ENCODE measurements around the gene ECD.
"Not testable (repeated sequence)": the region's sequence is repeated elsewhere in the genome, so short reads cannot be mapped to it uniquely, and the experiment has no call there.

The ECD gene

GRCh38 chr10:73119952-73120351, 47.9 kb downstream of the ECD start:
- TF ChIP-seq CTCF (conservative IDR thresholded peaks at IDR 0.05; ENCODE audit: control insufficient read depth, insufficient read depth, low read depth, low read length), result no peak
- no peak for DNase-seq (ENCODE audit: low read depth)
- H3K4me3 ChIP-seq (ENCODE audit: control insufficient read depth, low read depth, low read length), result no peak overlapping the region

GRCh38 chr10:73119457-73119856, 48.4 kb downstream of the ECD start:
- TF ChIP-seq CTCF (conservative IDR thresholded peaks at IDR 0.05; ENCODE audit: control insufficient read depth, insufficient read depth, low read depth, low read length), result no peak
- no peak overlapping the region for H3K4me3 ChIP-seq (ENCODE audit: control insufficient read depth, low read depth, low read length)
- DNase-seq (ENCODE audit: low read depth), result no peak

GRCh38 chr10:73117976-73118743, 49.6 kb downstream of the ECD start:
- TF ChIP-seq CTCF (conservative IDR thresholded peaks at IDR 0.05; ENCODE audit: control insufficient read depth, insufficient read depth, low read depth, low read length), result no peak
- DNase-seq (ENCODE audit: low read depth), result peak; percentile 76
- H3K4me3 ChIP-seq (ENCODE audit: control insufficient read depth, low read depth, low read length), result no peak overlapping the region

- no peak for DNase-seq (ENCODE audit: low read depth)
- TF ChIP-seq CTCF (conservative IDR thresholded peaks at IDR 0.05; ENCODE audit: control insufficient read depth, insufficient read depth, low read depth, low read length), result no peak
- no peak overlapping the region for H3K4me3 ChIP-seq (ENCODE audit: control insufficient read depth, low read depth, low read length)
These were observed 51.8 kb downstream of the ECD start for GRCh38 chr10:73116017-73116416.

- no peak overlapping the region for H3K4me3 ChIP-seq (ENCODE audit: control insufficient read depth, low read depth, low read length)
- peak; percentile 68 for DNase-seq (ENCODE audit: low read depth)
- no peak for TF ChIP-seq CTCF (conservative IDR thresholded peaks at IDR 0.05; ENCODE audit: control insufficient read depth, insufficient read depth, low read depth, low read length)
These were observed 54.3 kb downstream of the ECD start for GRCh38 chr10:73113551-73113950.

GRCh38 chr10:73112032-73112431, 55.8 kb downstream of the ECD start:
- not testable (repeated sequence) for DNase-seq (ENCODE audit: low read depth); H3K4me3 ChIP-seq (ENCODE audit: control insufficient read depth, low read depth, low read length)

GRCh38 chr10:73110345-73110849, 57.4 kb downstream of the ECD start, which contains the start of gene NUDT13:
NUDT13 (plus strand) TSS chr10:73110455; CDS start chr10:73114366, 3,911 bp downstream.
- peak; percentile 76 for DNase-seq (ENCODE audit: low read depth)
- no peak for TF ChIP-seq CTCF (conservative IDR thresholded peaks at IDR 0.05; ENCODE audit: control insufficient read depth, insufficient read depth, low read depth, low read length)

GRCh38 chr10:73109248-73109652, 58.6 kb downstream of the ECD start:
- not testable (repeated sequence) for H3K4me3 ChIP-seq (ENCODE audit: control insufficient read depth, low read depth, low read length); DNase-seq (ENCODE audit: low read depth)

More at GRCh38 chr10:73110345-73110849, 57.4 kb downstream of the ECD start, which contains the start of gene NUDT13:
- peak within 1 kb of the TSS; percentile 63 for H3K4me3 ChIP-seq (ENCODE audit: control insufficient read depth, low read depth, low read length)

Measured in fibroblast of mammary gland (primary cell).